GM21447 (cell line): ENCODE data around the gene MGST2.

Source experiments
- ATAC-seq: cut with Tn5 transposase; IDR thresholded peaks from one replicate; pipeline ENCODE4 v1.9.1; 2021; ENCODE audit not compliant: unreplicated experiment

Gene MGST2

DNA sequence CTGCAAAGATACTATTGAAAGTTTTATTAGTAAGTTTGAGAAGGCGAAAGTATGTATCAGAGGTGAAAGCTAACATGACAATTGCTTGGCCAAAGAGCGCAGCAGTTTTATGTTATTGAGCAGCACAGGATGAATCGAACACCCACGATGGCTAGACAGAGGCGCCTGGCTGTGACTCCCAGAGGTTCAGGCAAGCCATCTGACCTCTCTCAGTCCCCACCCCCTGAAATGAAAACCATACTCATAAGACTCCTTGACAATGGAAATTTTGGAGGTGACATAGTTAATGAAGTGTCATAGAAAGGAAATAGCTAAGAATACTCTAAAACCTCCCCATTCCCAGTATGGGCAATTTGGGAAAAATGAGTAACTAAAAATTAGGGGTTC is 70.6 kb downstream of the MGST2 start:
- no peak for ATAC-seq

GRCh38 chr4:139736661-139737060 is 71.0 kb downstream of the MGST2 start:
- no peak for ATAC-seq

- no peak for ATAC-seq
Measured at GRCh38 chr4:139738846-139739613, 73.4 kb downstream of the MGST2 start.

DNA sequence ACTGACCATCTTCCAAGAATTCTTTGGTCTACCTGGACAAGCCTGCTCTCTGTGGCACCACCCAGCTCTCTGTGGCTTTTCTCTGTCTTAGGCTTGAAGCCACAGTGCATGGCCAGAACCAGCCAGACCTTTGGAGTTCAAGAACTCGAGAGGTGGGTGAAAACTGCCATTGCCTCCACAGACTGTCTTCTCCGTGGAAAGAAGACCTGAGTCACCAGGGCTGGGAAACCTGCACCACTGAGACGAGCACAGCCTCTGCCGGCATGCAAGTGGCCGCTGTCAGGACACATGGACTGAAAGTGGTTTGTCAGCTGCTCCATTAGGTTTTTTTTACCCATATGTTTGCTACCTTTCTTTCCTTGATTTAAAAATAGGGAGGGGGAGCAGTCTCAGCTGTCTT is 74.5 kb downstream of the MGST2 start:
- ATAC-seq, result no peak

GRCh38 chr4:139740531-139741041 is 75.0 kb downstream of the MGST2 start:
- ATAC-seq, result no peak

- ATAC-seq, result no peak
Measured at GRCh38 chr4:139743027-139743426, 77.4 kb downstream of the MGST2 start.

DNA sequence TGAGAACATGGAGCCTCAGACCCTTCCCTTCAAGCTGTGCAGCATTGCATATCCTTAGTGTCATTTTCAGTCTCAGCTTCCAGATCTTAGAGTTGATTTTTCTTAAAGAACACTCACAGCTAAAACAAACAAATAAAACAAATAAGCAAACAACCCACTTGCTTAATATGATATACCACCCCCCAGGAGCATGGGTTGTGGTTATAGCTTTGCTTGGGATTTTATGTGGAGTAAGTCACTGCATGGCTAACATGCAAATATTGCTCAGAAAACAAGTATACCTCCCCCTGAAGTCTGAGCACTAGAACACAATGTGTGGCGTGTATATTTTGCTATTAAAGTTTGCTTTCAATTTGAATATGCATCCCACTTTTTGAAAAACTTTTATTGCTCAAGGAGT is 78.6 kb downstream of the MGST2 start:
- no peak for ATAC-seq

- no peak for ATAC-seq
Measured at GRCh38 chr4:139745111-139745639, 79.6 kb downstream of the MGST2 start.

- no peak for ATAC-seq
Measured at GRCh38 chr4:139746431-139747171, 81.0 kb downstream of the MGST2 start.

GRCh38 chr4:139749338-139749737 is 83.7 kb downstream of the MGST2 start:
- ATAC-seq, result no peak

GRCh38 chr4:139749835-139750498 is 84.3 kb downstream of the MGST2 start:
- ATAC-seq, result no peak

DNA sequence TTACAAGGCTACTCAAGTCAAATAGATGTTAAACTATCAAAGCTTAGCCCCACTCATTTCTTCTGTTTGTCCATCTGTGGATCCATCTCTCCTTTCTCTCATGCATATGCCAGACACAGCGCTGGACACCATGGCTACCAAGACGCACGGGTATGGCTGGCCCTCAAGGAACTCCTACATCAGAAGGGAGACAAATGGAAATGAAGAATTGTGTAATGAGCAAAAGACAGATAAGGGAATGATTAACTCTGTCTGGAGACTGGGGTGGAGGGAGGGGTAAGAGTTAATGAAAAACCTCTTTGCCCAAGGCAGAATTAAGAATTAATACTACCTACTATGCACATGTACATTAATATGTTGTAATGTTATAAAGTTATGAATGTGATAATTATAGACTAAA is 88.1 kb downstream of the MGST2 start:
- no peak for ATAC-seq
